IMR-90 (cell line): ENCODE data around the gene COPZ1. TPM values are rescaled to one million over a fixed set of nuclear protein-coding genes. Genes with fewer than 3 reads are reported as not detected.

ENCODE experiments used
- ATAC-seq: fragments of 200-7000 bp; cut with Tn5 transposase; 2 replicates; pipeline ENCODE4 v1.9.1; 2020; ENCODE audit warnings: low read depth, mild to moderate bottlenecking, moderate library complexity
- BruUV-seq: library from RNA; stranded (reverse); fragments of 400-500 nt; replicated peaks from 2 replicates; lab custom pipeline; 2021; lab: Mats Ljungman, UMichigan
- CTCF ChIA-PET: fragments of 300-600 bp; formaldehyde crosslinking; extraction: SDS; loops from one replicate; lab custom pipeline; 2021; ENCODE audit warnings: antibody characterized with exemption; lab: Yijun Ruan, JAX
- POLR2A ChIA-PET: fragments of 300-600 bp; sonication (Branson Sonifier 250); formaldehyde crosslinking; loops from one replicate; lab custom pipeline; 2022; ENCODE audit warnings: antibody characterized with exemption; ENCODE audit not compliant: unreplicated experiment; lab: Charles Lee
- DNase-seq: peaks from one replicate; pipeline ENCODE4 v3.0.0; 2013
- H2AFZ ChIP-seq: replicated peaks from 2 replicates; pipeline ENCODE3; 2013; ENCODE audit warnings: low read length, mild to moderate bottlenecking; ENCODE audit not compliant: poor library complexity
- H2AK5ac ChIP-seq: 2 replicates; pipeline ENCODE4 v1.6.1; 2013; ENCODE audit warnings: low read depth, low read length, inconsistent platforms
- H2AK9ac ChIP-seq: replicated peaks from 2 replicates; pipeline ENCODE3; 2013; ENCODE audit warnings: mild to moderate bottlenecking, low read depth, low read length, moderate library complexity; ENCODE audit not compliant: poor library complexity
- H2BK120ac ChIP-seq: 2 replicates; pipeline ENCODE4 v1.6.1; 2013; ENCODE audit warnings: low read depth, low read length, inconsistent platforms
- H2BK15ac ChIP-seq: 3 replicates; pipeline ENCODE4 v1.6.1; 2013; ENCODE audit warnings: low read depth, low read length, inconsistent platforms
- H2BK20ac ChIP-seq: 2 replicates; pipeline ENCODE4 v1.6.1; 2013; ENCODE audit warnings: low read depth, mild to moderate bottlenecking, inconsistent platforms, low read length, moderate library complexity
- H2BK5ac ChIP-seq: 2 replicates; pipeline ENCODE4 v1.6.1; 2013; ENCODE audit warnings: mild to moderate bottlenecking, low read depth, low read length, inconsistent platforms; ENCODE audit not compliant: poor library complexity, severe bottlenecking
- H3K14ac ChIP-seq: replicated peaks from 2 replicates; pipeline ENCODE4 v1.6.1; 2013; ENCODE audit warnings: low read depth, low read length, inconsistent platforms
- H3K18ac ChIP-seq: 2 replicates; pipeline ENCODE4 v1.6.1; 2013; ENCODE audit warnings: low read depth, low read length, control low read depth
- H3K23ac ChIP-seq: 2 replicates; pipeline ENCODE4 v1.6.1; 2013; ENCODE audit warnings: low read depth, low read length, inconsistent platforms
- H3K27ac ChIP-seq: 2 replicates; pipeline ENCODE4 v1.5.1; 2013; ENCODE audit warnings: mild to moderate bottlenecking, control low read depth, low read length; ENCODE audit not compliant: insufficient read depth
- H3K27me3 ChIP-seq: 2 replicates; pipeline ENCODE4 v1.6.1; 2013; ENCODE audit warnings: low read length; ENCODE audit not compliant: control insufficient read depth, insufficient read depth
- H3K36me3 ChIP-seq: 2 replicates; pipeline ENCODE4 v1.6.1; 2013; ENCODE audit warnings: low read length, mixed read lengths; ENCODE audit not compliant: control insufficient read depth, insufficient read depth
- H3K4ac ChIP-seq: 2 replicates; pipeline ENCODE4 v1.6.1; 2013; ENCODE audit warnings: low read depth, low read length, inconsistent platforms
- H3K4me1 ChIP-seq: 2 replicates; pipeline ENCODE4 v1.6.1; 2013; ENCODE audit warnings: low read length, mixed read lengths; ENCODE audit not compliant: control insufficient read depth, insufficient read depth
- H3K4me2 ChIP-seq: 2 replicates; pipeline ENCODE4 v1.6.1; 2013; ENCODE audit warnings: low read depth, mild to moderate bottlenecking, control low read depth, low read length, moderate library complexity
- H3K4me3 ChIP-seq: 2 replicates; pipeline ENCODE4 v1.5.1; 2013; ENCODE audit warnings: low read depth, mild to moderate bottlenecking, control low read depth, low read length, moderate library complexity; ENCODE audit not compliant: insufficient read depth
- H3K56ac ChIP-seq: 2 replicates; pipeline ENCODE4 v1.6.1; 2013; ENCODE audit warnings: low read length, inconsistent platforms; ENCODE audit not compliant: insufficient read depth; ENCODE audit errors: extremely low read depth
- H3K79me1 ChIP-seq, 2 experiments: 2 replicates each; pipeline ENCODE4 v1.6.1; 2013; ENCODE audit warnings: low read length in 2 of 2, inconsistent platforms in 1 of 2, low read depth in 1 of 2
- H3K9ac ChIP-seq: 2 replicates; pipeline ENCODE4 v1.6.1; 2013; ENCODE audit warnings: low read depth, low read length, control low read depth
- H3K9me1 ChIP-seq: 2 replicates; pipeline ENCODE4 v1.6.1; 2013; ENCODE audit warnings: low read length, inconsistent platforms; ENCODE audit not compliant: insufficient read depth
- H3K9me3 ChIP-seq: 2 replicates; pipeline ENCODE4 v1.6.1; 2013; ENCODE audit warnings: low read length; ENCODE audit not compliant: control insufficient read depth, insufficient read depth
- H4K20me1 ChIP-seq: 2 replicates; pipeline ENCODE4 v1.6.1; 2013; ENCODE audit warnings: low read length, inconsistent platforms; ENCODE audit not compliant: insufficient read depth
- H4K5ac ChIP-seq: 2 replicates; pipeline ENCODE4 v1.6.1; 2013; ENCODE audit warnings: mild to moderate bottlenecking, low read depth, low read length, control low read depth
- H4K8ac ChIP-seq, 2 experiments: 2 replicates each; pipeline ENCODE4 v1.6.1; 2013; ENCODE audit warnings: low read depth in 2 of 2, low read length in 2 of 2, control low read depth in 1 of 2, inconsistent platforms in 1 of 2
- H4K91ac ChIP-seq: 2 replicates; pipeline ENCODE4 v1.6.1; 2013; ENCODE audit warnings: low read depth, low read length, inconsistent platforms; ENCODE audit not compliant: insufficient read depth
- CEBPB ChIP-seq: IDR thresholded peaks from 2 replicates; pipeline ENCODE4 v1.6.1; 2012; ENCODE audit warnings: low read depth, low read length, improper control_type of control experiment
- MAZ ChIP-seq: IDR thresholded peaks from 2 replicates; pipeline ENCODE4 v1.6.1; 2012; ENCODE audit warnings: low read depth, mild to moderate bottlenecking, low read length, improper control_type of control experiment, moderate library complexity, borderline replicate concordance
- RFX5 ChIP-seq: IDR thresholded peaks from 2 replicates; pipeline ENCODE4 v1.8.0; 2012; ENCODE audit warnings: low read depth, mild to moderate bottlenecking, low read length, moderate library complexity
- WGBS, 2 experiments: methylation state at CpG; one replicate each; pipeline versions ENCODE4 v1.1.5 to v1.1.7; 2013; ENCODE audit warnings: missing lambda C conversion rate in 2 of 2; ENCODE audit not compliant: insufficient read length in 1 of 2; ENCODE audit errors: extremely low coverage in 2 of 2; 5-methylcytosine and 5-hydroxymethylcytosine counted together
- dilution Hi-C: fragments of 300-500 bp; cut with HindIII; formaldehyde crosslinking; loops from one replicate; pipeline ENCODE4 v1.14.3; 2018; ENCODE audit warnings: low sequenced_read_pairs; ENCODE audit not compliant: unreplicated experiment
- in situ Hi-C: fragments of 300-500 bp; cut with MboI; formaldehyde crosslinking; loops from 3 replicates; pipeline ENCODE4 v1.14.3; 2019; ENCODE audit warnings: low sequenced_read_pairs, inconsistent platforms, mixed read lengths
- intact Hi-C: fragments of 100-400 bp; cut with micrococcal nuclease; formaldehyde crosslinking; loops from 2 replicates; pipeline ENCODE4 v1.10.0; 2022
- polyA plus RNA-seq, 3 experiments: library from polyadenylated mRNA; depleted of rRNA; stranded (reverse); fragments of >200 nt; gene quantifications; 2 replicates each; pipeline ENCODE4 v1.2.3, GENCODE V29; 2012; ENCODE audit warnings: low replicate concordance in 1 of 3
- total RNA-seq: library from RNA; depleted of rRNA; stranded (reverse); fragments of >200 nt; gene quantifications from 2 replicates; pipeline ENCODE4 v1.2.3, GENCODE V29; 2012

COPZ1 gene
- total and polyA plus RNA-seq, 2 of the 4 experiments (the other 2 are of a cell fraction), result 187 to 382 TPM

- no peak overlapping the region for H2BK5ac ChIP-seq
- no peak overlapping the region for H2BK15ac ChIP-seq
- no peak overlapping the region for H3K14ac ChIP-seq
- H3K36me3 ChIP-seq, result no peaks in the 10 kb centered on the region
- peaks cover 40% of the 10 kb centered on the region for H3K27me3 ChIP-seq
- no peak overlapping the region for H2BK20ac ChIP-seq
- dilution Hi-C loops (no loop called here), in situ Hi-C loops (no loop called here), intact Hi-C loops (no loop called here)
- ATAC-seq (peak; percentile 36), DNase-seq (no peak)
- H3K27ac ChIP-seq, result no peak overlapping the region
- TF ChIP-seq RFX5, result no peak
- TF ChIP-seq MAZ, result peak; percentile 25; the same call in 1 of the 2 replicates
- TF ChIP-seq CEBPB, result peak; percentile 86
- H3K23ac ChIP-seq, result no peak overlapping the region
- no peak overlapping the region for H4K8ac ChIP-seq
- no peak overlapping the region for H3K4me3 ChIP-seq
- ChIA-PET POLR2A (interaction anchor here (0.6 kb wide), 3 partner anchors 13 to 326 kb away, joined by 3 to 4 read pairs (median 3); partner anchors contain the start of gene COPZ1), CTCF (no interaction called here)
- H3K9me1 ChIP-seq, result 0 out of 2 replicates have a peak, but pooled peaks cover 3% of the 10 kb centered on the region
- no peak overlapping the region for H4K5ac ChIP-seq
- no peak overlapping the region for H2AK9ac ChIP-seq
- no peaks in the 10 kb centered on the region for H3K79me1 ChIP-seq
- no peaks in the 10 kb centered on the region for H4K20me1 ChIP-seq
- H2AFZ ChIP-seq, result no peak overlapping the region
- no peak overlapping the region for H3K56ac ChIP-seq
- H3K4me2 ChIP-seq, result peak overlapping the region; percentile 15; the same call in 1 of the 2 replicates
- no peaks in the 10 kb centered on the region for H3K9me3 ChIP-seq
- H4K91ac ChIP-seq, result no peak overlapping the region
- WGBS, 2 experiments, result 14% methylated on average over 1 of the region's 12 CpGs; no CpG with 5 or more reads in 1 of the 2 experiments
- H2AK5ac ChIP-seq, result no peak overlapping the region
- no TSS peak for BruUV-seq
- H3K18ac ChIP-seq, result no peak overlapping the region
- H3K4ac ChIP-seq, result no peak overlapping the region
- H3K9ac ChIP-seq, result no peak overlapping the region
- peaks cover 9% of the 10 kb centered on the region for H3K4me1 ChIP-seq
- no peak overlapping the region for H2BK120ac ChIP-seq
These were observed 20.6 kb upstream of the COPZ1 start for GRCh38 chr12:54304187-54304810.
